ENCODE data around the gene CBX4. TPM values are rescaled to one million over a fixed set of nuclear protein-coding genes. Genes with fewer than 3 reads are reported as not detected.

Gene CBX4
- total and polyA plus RNA-seq, 2 of the 13 experiments (the other 11 are each of a cell fraction or from before 2014, with no cell fraction given) = 25.8 to 50.8 TPM

DNA sequence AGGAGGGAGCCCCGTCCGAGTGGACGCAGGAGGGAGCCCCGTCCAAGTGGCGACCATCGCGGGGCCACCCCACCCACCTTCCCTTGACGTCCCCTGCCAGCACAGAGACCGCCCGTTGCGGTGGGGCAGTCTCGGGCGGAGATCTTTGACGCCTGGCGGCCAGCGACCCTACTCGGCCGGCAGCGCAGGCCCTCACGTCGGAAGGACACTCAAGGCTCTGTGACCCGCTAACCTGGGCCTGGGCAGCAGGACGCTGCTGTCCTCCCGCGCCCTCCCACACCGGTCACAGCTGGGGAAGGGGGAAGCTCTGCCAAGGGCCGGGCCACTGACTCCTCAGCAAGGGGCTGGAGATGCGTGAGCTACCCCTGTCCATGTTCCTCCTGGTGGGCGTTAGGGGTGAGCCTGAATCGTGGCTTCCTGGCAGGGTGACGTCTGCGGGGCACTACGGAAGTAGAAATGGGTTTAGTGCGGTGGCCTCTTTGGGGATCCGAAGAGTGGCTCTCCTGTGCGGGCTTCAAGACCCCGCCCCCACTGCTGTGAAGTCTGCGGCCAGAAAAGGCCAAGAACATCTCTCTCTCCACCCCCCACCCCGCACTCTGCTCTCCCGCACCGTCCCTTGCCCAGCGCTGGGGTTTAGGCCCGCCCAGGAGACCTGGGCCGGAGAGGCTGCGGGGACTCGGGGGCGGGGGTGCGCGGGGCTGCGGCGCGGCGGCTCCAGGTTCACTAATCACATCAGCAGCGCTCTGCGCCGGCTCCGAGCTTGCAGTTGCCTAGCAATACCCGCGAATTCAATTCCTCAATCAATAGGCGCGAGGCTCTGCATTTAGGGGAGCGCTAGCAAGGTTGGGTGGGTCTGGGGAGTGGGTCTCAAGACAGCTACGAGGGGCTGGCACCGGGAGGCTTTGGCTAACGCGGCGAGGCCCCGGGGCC lies 48.2 kb downstream of the CBX4 start (continued):
- TF ChIP-seq ADNP (CRISPR knock-in tag; IDR thresholded peaks at IDR 0.05) = no peak
- TF ChIP-seq, protein P1, sequence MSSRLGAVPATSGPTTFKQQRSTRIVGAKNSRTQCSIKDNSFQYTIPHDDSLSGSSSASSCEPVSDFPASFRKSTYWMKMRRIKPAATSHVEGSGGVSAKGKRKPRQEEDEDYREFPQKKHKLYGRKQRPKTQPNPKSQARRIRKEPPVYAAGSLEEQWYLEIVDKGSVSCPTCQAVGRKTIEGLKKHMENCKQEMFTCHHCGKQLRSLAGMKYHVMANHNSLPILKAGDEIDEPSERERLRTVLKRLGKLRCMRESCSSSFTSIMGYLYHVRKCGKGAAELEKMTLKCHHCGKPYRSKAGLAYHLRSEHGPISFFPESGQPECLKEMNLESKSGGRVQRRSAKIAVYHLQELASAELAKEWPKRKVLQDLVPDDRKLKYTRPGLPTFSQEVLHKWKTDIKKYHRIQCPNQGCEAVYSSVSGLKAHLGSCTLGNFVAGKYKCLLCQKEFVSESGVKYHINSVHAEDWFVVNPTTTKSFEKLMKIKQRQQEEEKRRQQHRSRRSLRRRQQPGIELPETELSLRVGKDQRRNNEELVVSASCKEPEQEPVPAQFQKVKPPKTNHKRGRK (CRISPR knock-in tag; IDR thresholded peaks at IDR 0.05) = no peak
- TF ChIP-seq PATZ1 (CRISPR knock-in tag; IDR thresholded peaks at IDR 0.05) = no peak
- TF ChIP-seq, protein P2, sequence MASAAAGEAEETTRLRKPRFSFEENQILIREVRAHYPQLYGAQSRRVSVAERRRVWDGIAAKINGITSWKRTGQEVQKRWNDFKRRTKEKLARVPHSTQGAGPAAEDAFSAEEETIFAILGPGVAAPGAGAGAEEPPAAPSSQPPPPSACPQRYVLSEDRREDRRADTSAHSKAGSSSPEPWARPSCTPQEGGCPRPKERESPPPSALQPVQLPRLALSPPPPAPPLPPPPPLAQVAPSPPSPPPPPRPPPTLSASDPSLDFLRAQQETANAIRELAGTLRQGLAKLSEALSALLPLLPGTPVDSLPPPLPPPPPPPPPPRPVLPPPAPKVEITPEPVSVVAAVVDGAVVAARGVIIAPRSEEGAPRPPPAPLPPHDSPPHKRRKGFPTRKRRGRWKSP (CRISPR knock-in tag; IDR thresholded peaks at IDR 0.05) = no peak
- TF ChIP-seq MBNL3 (CRISPR knock-in tag; conservative IDR thresholded peaks at IDR 0.05) = no peak
- no peak for TF ChIP-seq ZBTB38 (CRISPR knock-in tag; IDR thresholded peaks at IDR 0.05)
- 0 out of 2 replicates have a peak, but pooled peaks have one; percentile 34 for TF ChIP-seq ZNF138 (CRISPR knock-in tag; IDR thresholded peaks at IDR 0.05; ENCODE audit: low read depth)
- no peak for TF ChIP-seq ZNF101 (CRISPR knock-in tag; IDR thresholded peaks at IDR 0.05; ENCODE audit: borderline replicate concordance, low read depth)
- no peak for TF ChIP-seq ZHX2 (IDR thresholded peaks at IDR 0.05; ENCODE audit: low read depth)
- TF ChIP-seq ZHX2 (CRISPR knock-in tag; IDR thresholded peaks at IDR 0.05; ENCODE audit: borderline replicate concordance) = no peak
- TF ChIP-seq MAFK (conservative IDR thresholded peaks at IDR 0.05 in 1 of 2, IDR thresholded peaks at IDR 0.05 in 1 of 2; ENCODE audit: low read length in 2 of 2) = no peak
- no peak for TF ChIP-seq ZNF577 (CRISPR knock-in tag; IDR thresholded peaks at IDR 0.05; ENCODE audit: borderline replicate concordance, low read depth)
- no peak for TF ChIP-seq ZNF282 (IDR thresholded peaks at IDR 0.05; ENCODE audit: partially characterized antibody)
- no peak for TF ChIP-seq TFDP1 (CRISPR knock-in tag; IDR thresholded peaks at IDR 0.05; ENCODE audit: borderline replicate concordance)
